Mesenchymal stem cell (in vitro differentiated cells and primary cell): ENCODE data around the gene MMP25. TPM values are rescaled to one million over a fixed set of nuclear protein-coding genes. Genes with fewer than 3 reads are reported as not detected.

Experiments used
- small RNA-seq: library from polyadenylated mRNA; stranded (forward); fragments of <200 nt; extraction: miRNeasy Mini kit (QIAGEN cat#:217004); gene quantifications from one replicate; pipeline ENCODE3, GENCODE V24; 2013; ENCODE audit warnings: low read depth

The MMP25 gene

Small RNA genes lying within 50 kb of the gene (small RNA-seq; reads per million reads assigned to genes)
- not detected for gene RNU1-22P
